ENCODE measurements around the gene FAF1. TPM values are rescaled to one million over a fixed set of nuclear protein-coding genes. Genes with fewer than 3 reads are reported as not detected.
"Not testable (repeated sequence)": the region's sequence is repeated elsewhere in the genome, so short reads cannot be mapped to it uniquely, and the experiment has no call there.

The FAF1 gene
- total and polyA plus RNA-seq, 4 donors, result 52.9 to 66.9 (median 61.6) TPM

GRCh38 chr1:50923564-50923963 lies 36.5 kb downstream of the FAF1 start:
- Histone ChIP-seq H3K36me3 (ENCODE audit: control insufficient read depth, insufficient read depth, low read length) (no peaks in the 10 kb centered on the region), H3K27ac (ENCODE audit: low read depth, low read length) (no peak overlapping the region), H3K27me3 (ENCODE audit: control insufficient read depth, insufficient read depth, low read length) (no peaks in the 10 kb centered on the region), H3K4me1 (ENCODE audit: control insufficient read depth, insufficient read depth, low read length) (no peaks in the 10 kb centered on the region), H3K9me3 (ENCODE audit: control insufficient read depth, insufficient read depth, low read length) (peaks cover 9% of the 10 kb centered on the region), H3K4me3 (ENCODE audit: low read depth, low read length) (no peak overlapping the region)
- no peak for DNase-seq (ENCODE audit: low read depth in 4 of 6, low spot score in 6 of 6)
- 100% methylated on average over 1 of the region's 1 CpG for WGBS (ENCODE audit: insufficient coverage)

DNA sequence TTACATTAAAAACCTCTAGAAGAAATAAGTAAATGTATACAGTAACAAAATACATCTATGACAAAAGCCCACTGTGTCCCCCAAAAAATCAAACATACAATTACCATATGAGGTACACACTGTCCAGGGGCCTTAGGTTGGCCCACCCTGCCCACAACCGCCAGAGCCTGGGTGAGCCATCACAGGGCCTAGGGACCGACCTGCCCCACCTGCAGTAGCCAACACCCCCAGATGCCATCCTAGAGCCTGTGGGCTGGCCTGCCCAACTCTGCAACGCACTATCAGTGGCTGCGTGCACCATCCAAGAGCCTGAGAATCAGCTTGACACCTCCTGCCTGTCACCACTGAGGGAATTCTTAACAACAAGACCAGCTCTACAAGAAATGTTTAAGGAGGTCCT lies 39.0 kb downstream of the FAF1 start:
- 88% methylated on average over 4 of the region's 4 CpGs for WGBS (ENCODE audit: insufficient coverage)
- H3K4me1 ChIP-seq (ENCODE audit: control insufficient read depth, insufficient read depth, low read length), result no peaks in the 10 kb centered on the region
- DNase-seq (ENCODE audit: low read depth in 4 of 6, low spot score in 6 of 6), result no peak
- peaks cover 9% of the 10 kb centered on the region for H3K9me3 ChIP-seq (ENCODE audit: control insufficient read depth, insufficient read depth, low read length)
- H3K27ac ChIP-seq (ENCODE audit: low read depth, low read length), result no peak overlapping the region
- H3K27me3 ChIP-seq (ENCODE audit: control insufficient read depth, insufficient read depth, low read length), result no peaks in the 10 kb centered on the region
- H3K36me3 ChIP-seq (ENCODE audit: control insufficient read depth, insufficient read depth, low read length), result no peaks in the 10 kb centered on the region
- no peak overlapping the region for H3K4me3 ChIP-seq (ENCODE audit: low read depth, low read length)

DNA sequence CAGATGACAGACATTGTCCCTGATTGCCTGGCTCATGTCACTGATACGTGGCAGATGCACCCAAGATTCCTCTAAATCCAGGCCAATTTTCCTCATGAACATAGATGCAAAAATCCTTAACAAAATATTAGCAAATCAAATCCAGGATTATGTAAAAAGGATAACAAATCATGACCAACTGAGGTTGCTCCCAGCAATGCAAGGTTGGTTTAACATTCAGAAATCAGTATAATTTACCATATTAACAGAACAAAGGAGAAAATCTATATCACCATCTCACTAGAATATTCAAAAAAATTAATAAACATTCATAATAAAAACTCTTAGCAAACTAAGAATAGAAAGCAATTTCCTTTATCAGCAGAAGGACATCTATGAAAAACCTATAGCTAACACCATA lies 39.7 kb downstream of the FAF1 start:
- DNase-seq (ENCODE audit: low read depth in 4 of 6, low spot score in 6 of 6), result no peak
- H3K4me3 ChIP-seq (ENCODE audit: low read depth, low read length), result no peak overlapping the region
- no peaks in the 10 kb centered on the region for H3K27me3 ChIP-seq (ENCODE audit: control insufficient read depth, insufficient read depth, low read length)
- no peaks in the 10 kb centered on the region for H3K36me3 ChIP-seq (ENCODE audit: control insufficient read depth, insufficient read depth, low read length)
- no CpG with 5 or more reads among the region's 1 CpG for WGBS (ENCODE audit: insufficient coverage)
- no peaks in the 10 kb centered on the region for H3K4me1 ChIP-seq (ENCODE audit: control insufficient read depth, insufficient read depth, low read length)
- H3K9me3 ChIP-seq (ENCODE audit: control insufficient read depth, insufficient read depth, low read length), result peaks cover 9% of the 10 kb centered on the region
- H3K27ac ChIP-seq (ENCODE audit: low read depth, low read length), result no peak overlapping the region

GRCh38 chr1:50917138-50918137 lies 42.6 kb downstream of the FAF1 start:
- no peak for DNase-seq (ENCODE audit: low read depth in 4 of 6, low spot score in 6 of 6)
- peaks cover 2% of the 10 kb centered on the region for H3K9me3 ChIP-seq (ENCODE audit: control insufficient read depth, insufficient read depth, low read length)
- no peaks in the 10 kb centered on the region for H3K4me1 ChIP-seq (ENCODE audit: control insufficient read depth, insufficient read depth, low read length)
- no peaks in the 10 kb centered on the region for H3K27me3 ChIP-seq (ENCODE audit: control insufficient read depth, insufficient read depth, low read length)
- H3K4me3 ChIP-seq (ENCODE audit: low read depth, low read length), result no peak overlapping the region
- no peaks in the 10 kb centered on the region for H3K36me3 ChIP-seq (ENCODE audit: control insufficient read depth, insufficient read depth, low read length)
- H3K27ac ChIP-seq (ENCODE audit: low read depth, low read length), result no peak overlapping the region
- 100% methylated on average over 1 of the region's 4 CpGs for WGBS (ENCODE audit: insufficient coverage)

- H3K27me3 ChIP-seq (ENCODE audit: control insufficient read depth, insufficient read depth, low read length), result no peaks in the 10 kb centered on the region
- WGBS (ENCODE audit: insufficient coverage), result no CpG with 5 or more reads among the region's 2 CpGs
- DNase-seq (ENCODE audit: low read depth in 4 of 6, low spot score in 6 of 6), result no peak
- no peaks in the 10 kb centered on the region for H3K4me1 ChIP-seq (ENCODE audit: control insufficient read depth, insufficient read depth, low read length)
- H3K27ac ChIP-seq (ENCODE audit: low read depth, low read length), result no peak overlapping the region
- peaks cover 2% of the 10 kb centered on the region for H3K9me3 ChIP-seq (ENCODE audit: control insufficient read depth, insufficient read depth, low read length)
- H3K36me3 ChIP-seq (ENCODE audit: control insufficient read depth, insufficient read depth, low read length), result no peaks in the 10 kb centered on the region
- no peak overlapping the region for H3K4me3 ChIP-seq (ENCODE audit: low read depth, low read length)
Observed at GRCh38 chr1:50915621-50916020, 44.4 kb downstream of the FAF1 start.

- no CpG with 5 or more reads among the region's 1 CpG for WGBS (ENCODE audit: insufficient coverage)
Observed at GRCh38 chr1:50913954-50914353, 46.1 kb downstream of the FAF1 start.

DNA sequence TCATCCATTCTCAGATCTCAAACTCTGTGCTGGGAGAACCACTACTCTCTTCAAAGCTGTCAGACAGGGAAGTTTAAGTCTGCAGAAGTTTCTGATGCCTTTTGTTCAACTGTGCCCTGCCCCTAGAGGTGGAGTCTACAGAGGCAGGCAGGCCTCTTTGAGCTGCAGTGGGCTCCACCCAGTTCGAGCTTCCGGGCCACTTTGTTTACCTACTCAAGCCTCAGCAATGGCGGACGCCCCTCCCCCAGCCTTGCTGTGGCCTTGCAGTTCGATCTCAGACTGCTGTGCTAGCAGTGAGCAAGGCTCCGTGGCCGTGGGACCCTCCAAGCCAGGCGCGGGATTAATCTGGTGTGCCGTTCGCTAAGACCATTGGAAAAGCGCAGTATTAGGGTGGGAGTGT lies 49.7 kb downstream of the FAF1 start:
- H3K9me3 ChIP-seq (ENCODE audit: control insufficient read depth, insufficient read depth, low read length); H3K27me3 ChIP-seq (ENCODE audit: control insufficient read depth, insufficient read depth, low read length); H3K27ac ChIP-seq (ENCODE audit: low read depth, low read length); H3K4me1 ChIP-seq (ENCODE audit: control insufficient read depth, insufficient read depth, low read length); H3K4me3 ChIP-seq (ENCODE audit: low read depth, low read length); DNase-seq (ENCODE audit: low read depth in 4 of 6, low spot score in 6 of 6); H3K36me3 ChIP-seq (ENCODE audit: control insufficient read depth, insufficient read depth, low read length): not testable (repeated sequence)
- 99% methylated on average over 7 of the region's 12 CpGs for WGBS (ENCODE audit: insufficient coverage)

More at GRCh38 chr1:50913954-50914353, 46.1 kb downstream of the FAF1 start:
- Histone ChIP-seq H3K9me3 (ENCODE audit: control insufficient read depth, insufficient read depth, low read length) (no peaks in the 10 kb centered on the region), H3K27ac (ENCODE audit: low read depth, low read length) (no peak overlapping the region), H3K27me3 (ENCODE audit: control insufficient read depth, insufficient read depth, low read length) (no peaks in the 10 kb centered on the region), H3K36me3 (ENCODE audit: control insufficient read depth, insufficient read depth, low read length) (no peaks in the 10 kb centered on the region), H3K4me1 (ENCODE audit: control insufficient read depth, insufficient read depth, low read length) (no peaks in the 10 kb centered on the region), H3K4me3 (ENCODE audit: low read depth, low read length) (no peak overlapping the region)
- DNase-seq (ENCODE audit: low read depth in 4 of 6, low spot score in 6 of 6), result no peak

DNA sequence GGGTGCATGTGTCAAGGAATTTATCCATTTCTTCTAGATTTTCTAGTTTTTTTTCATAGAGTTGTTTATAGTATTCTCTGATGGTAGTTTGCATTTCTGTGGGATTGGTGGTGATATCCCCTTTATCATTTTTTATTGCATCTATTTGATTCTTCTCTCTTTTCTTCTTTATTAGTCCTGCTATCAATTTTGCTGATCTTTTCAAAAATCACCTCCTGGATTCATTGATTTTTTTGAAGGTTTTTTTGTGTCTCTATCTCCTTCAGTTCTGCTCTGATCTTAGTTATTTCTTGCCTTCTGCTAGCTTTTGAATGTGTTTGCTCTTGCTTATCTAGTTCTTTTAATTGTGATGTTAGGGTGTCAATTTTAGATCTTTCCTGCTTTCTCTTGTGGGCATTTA lies 52.5 kb downstream of the FAF1 start:
- not testable (repeated sequence) for H3K4me3 ChIP-seq (ENCODE audit: low read depth, low read length); DNase-seq (ENCODE audit: low read depth in 4 of 6, low spot score in 6 of 6); H3K4me1 ChIP-seq (ENCODE audit: control insufficient read depth, insufficient read depth, low read length); H3K36me3 ChIP-seq (ENCODE audit: control insufficient read depth, insufficient read depth, low read length); H3K27ac ChIP-seq (ENCODE audit: low read depth, low read length); H3K9me3 ChIP-seq (ENCODE audit: control insufficient read depth, insufficient read depth, low read length); H3K27me3 ChIP-seq (ENCODE audit: control insufficient read depth, insufficient read depth, low read length)

- not testable (repeated sequence) for H3K27me3 ChIP-seq (ENCODE audit: control insufficient read depth, insufficient read depth, low read length); H3K9me3 ChIP-seq (ENCODE audit: control insufficient read depth, insufficient read depth, low read length); H3K36me3 ChIP-seq (ENCODE audit: control insufficient read depth, insufficient read depth, low read length); H3K4me1 ChIP-seq (ENCODE audit: control insufficient read depth, insufficient read depth, low read length); H3K4me3 ChIP-seq (ENCODE audit: low read depth, low read length); DNase-seq (ENCODE audit: low read depth in 4 of 6, low spot score in 6 of 6); H3K27ac ChIP-seq (ENCODE audit: low read depth, low read length)
- WGBS (ENCODE audit: insufficient coverage), result 100% methylated on average over 1 of the region's 1 CpG
Observed at GRCh38 chr1:50906050-50906449, 54.0 kb downstream of the FAF1 start.

GRCh38 chr1:50902419-50902818 lies 57.6 kb downstream of the FAF1 start:
- Histone ChIP-seq H3K9me3 (ENCODE audit: control insufficient read depth, insufficient read depth, low read length) (no peaks in the 10 kb centered on the region), H3K36me3 (ENCODE audit: control insufficient read depth, insufficient read depth, low read length) (no peaks in the 10 kb centered on the region), H3K4me1 (ENCODE audit: control insufficient read depth, insufficient read depth, low read length) (no peaks in the 10 kb centered on the region), H3K27me3 (ENCODE audit: control insufficient read depth, insufficient read depth, low read length) (no peaks in the 10 kb centered on the region), H3K27ac (ENCODE audit: low read depth, low read length) (no peak overlapping the region), H3K4me3 (ENCODE audit: low read depth, low read length) (no peak overlapping the region)
- DNase-seq (ENCODE audit: low read depth in 4 of 6, low spot score in 6 of 6), result no peak
- no CpG with 5 or more reads among the region's 1 CpG for WGBS (ENCODE audit: insufficient coverage)

Data from spinal cord (tissue), 10 donors.